Activated naive CD4-positive, alpha-beta T cell treated with anti-CD3 and anti-CD28 coated beads, Interleukin-2, amount 10 ng/mL, durations not matched to agents 7 days and 5 days (primary cell): ENCODE measurements around the gene MGME1.

ENCODE experiments used
- CTCF ChIA-PET: fragments of 350-600 bp; sonication (Branson Sonifier 250); formaldehyde crosslinking; loops from one replicate; lab custom pipeline; 2021; ENCODE audit warnings: antibody characterized with exemption; lab: Charles Lee
- DNase-seq: peaks from one replicate; pipeline ENCODE4 v3.0.0-alpha.2; 2020
- H3K27ac Mint-ChIP-seq: one replicate; pipeline ENCODE4 v1.8.0; 2021; ENCODE audit warnings: mild to moderate bottlenecking, moderate library complexity, mixed read lengths
- H3K27me3 Mint-ChIP-seq: one replicate; pipeline ENCODE4 v1.8.0; 2021; ENCODE audit warnings: mild to moderate bottlenecking, mixed read lengths
- H3K36me3 Mint-ChIP-seq: one replicate; pipeline ENCODE4 v1.8.0; 2021; ENCODE audit warnings: mixed read lengths
- H3K4me1 Mint-ChIP-seq: one replicate; pipeline ENCODE4 v1.8.0; 2021; ENCODE audit warnings: mixed read lengths
- H3K4me3 Mint-ChIP-seq: one replicate; pipeline ENCODE4 v1.8.0; 2021; ENCODE audit warnings: mild to moderate bottlenecking, moderate library complexity, mixed read lengths
- H3K9me3 Mint-ChIP-seq: one replicate; pipeline ENCODE4 v1.8.0; 2021; ENCODE audit warnings: mixed read lengths

MGME1 gene

DNA sequence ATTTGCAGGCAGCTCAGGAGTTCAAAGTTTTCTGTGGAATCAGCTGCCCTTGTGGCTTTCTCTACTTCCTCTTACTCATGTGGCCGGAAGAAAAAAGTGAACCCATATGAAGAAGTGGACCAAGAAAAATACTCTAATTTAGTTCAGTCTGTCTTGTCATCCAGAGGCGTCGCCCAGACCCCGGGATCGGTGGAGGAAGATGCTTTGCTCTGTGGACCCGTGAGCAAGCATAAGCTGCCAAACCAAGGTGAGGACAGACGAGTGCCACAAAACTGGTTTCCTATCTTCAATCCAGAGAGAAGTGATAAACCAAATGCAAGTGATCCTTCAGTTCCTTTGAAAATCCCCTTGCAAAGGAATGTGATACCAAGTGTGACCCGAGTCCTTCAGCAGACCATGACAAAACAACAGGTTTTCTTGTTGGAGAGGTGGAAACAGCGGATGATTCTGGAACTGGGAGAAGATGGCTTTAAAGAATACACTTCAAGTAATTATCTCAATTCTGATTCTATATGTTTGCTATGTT is 1.1 kb downstream of the MGME1 start:
- CTCF ChIA-PET = interaction anchor here (1.6 to 2.9 kb wide), 2 partner anchors 11 to 23 kb away, joined by 6 to 8 read pairs; no protein-coding TSS in a partner anchor
- DNase-seq = peak; percentile 51
- peaks cover 5% of the 10 kb centered on the region for H3K27me3 Mint-ChIP-seq
- peaks cover 64% of the 10 kb centered on the region for H3K36me3 Mint-ChIP-seq
- H3K27ac Mint-ChIP-seq = peak overlapping the region; percentile 100
- no peaks in the 10 kb centered on the region for H3K9me3 Mint-ChIP-seq
- H3K4me1 Mint-ChIP-seq = peaks cover 53% of the 10 kb centered on the region
- H3K4me3 Mint-ChIP-seq = peak overlapping the region; percentile 100

GRCh38 chr20:17971300-17972013 is 2.6 kb downstream of the MGME1 start:
- Mint-ChIP-seq H3K4me3 (peak overlapping the region; percentile 100), H3K27me3 (peaks cover 5% of the 10 kb centered on the region), H3K27ac (peak overlapping the region; percentile 75), H3K36me3 (peaks cover 63% of the 10 kb centered on the region), H3K9me3 (no peaks in the 10 kb centered on the region), H3K4me1 (peaks cover 54% of the 10 kb centered on the region)
- no peak for DNase-seq
- CTCF ChIA-PET = interaction anchor here (0.6 to 2.9 kb wide), 3 partner anchors 12 to 23 kb away, joined by 4 to 8 read pairs (median 6); no protein-coding TSS in a partner anchor

GRCh38 chr20:17972121-17972520 is 3.3 kb downstream of the MGME1 start:
- CTCF ChIA-PET = interaction anchor here (2.9 kb wide), 1 partner anchor 13 kb away, joined by 8 read pairs; no protein-coding TSS in a partner anchor
- peaks cover 5% of the 10 kb centered on the region for H3K27me3 Mint-ChIP-seq
- peaks cover 62% of the 10 kb centered on the region for H3K36me3 Mint-ChIP-seq
- no peaks in the 10 kb centered on the region for H3K9me3 Mint-ChIP-seq
- peak overlapping the region; percentile 100 for H3K4me3 Mint-ChIP-seq
- peak overlapping the region; percentile 75 for H3K27ac Mint-ChIP-seq
- H3K4me1 Mint-ChIP-seq = peaks cover 54% of the 10 kb centered on the region
- no peak for DNase-seq

DNA sequence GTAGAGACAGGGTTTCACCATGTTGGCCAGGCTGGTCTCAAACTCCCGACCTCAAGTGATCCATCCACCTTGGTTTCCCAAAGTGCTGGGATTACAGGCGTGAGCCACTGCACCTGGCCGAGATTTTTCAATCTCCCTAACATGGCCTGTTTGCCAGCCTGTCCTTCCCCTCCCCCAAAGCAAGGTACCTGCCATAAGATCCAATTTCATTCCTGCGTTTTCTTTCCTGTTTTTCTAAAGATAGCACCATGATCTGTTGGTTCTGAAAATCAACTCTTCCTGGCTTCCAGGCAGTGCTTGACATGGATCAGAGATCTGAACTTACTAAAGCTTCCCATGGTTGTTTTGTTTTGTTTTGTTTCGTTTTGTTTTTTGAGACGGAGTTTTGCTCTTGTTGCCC is 7.5 kb downstream of the MGME1 start:
- Mint-ChIP-seq H3K27me3 (no peaks in the 10 kb centered on the region), H3K27ac (no peak overlapping the region), H3K4me3 (no peak overlapping the region), H3K36me3 (peaks cover 55% of the 10 kb centered on the region), H3K4me1 (peaks cover 43% of the 10 kb centered on the region), H3K9me3 (no peaks in the 10 kb centered on the region)
- no peak for DNase-seq
- CTCF ChIA-PET = no interaction called here

DNA sequence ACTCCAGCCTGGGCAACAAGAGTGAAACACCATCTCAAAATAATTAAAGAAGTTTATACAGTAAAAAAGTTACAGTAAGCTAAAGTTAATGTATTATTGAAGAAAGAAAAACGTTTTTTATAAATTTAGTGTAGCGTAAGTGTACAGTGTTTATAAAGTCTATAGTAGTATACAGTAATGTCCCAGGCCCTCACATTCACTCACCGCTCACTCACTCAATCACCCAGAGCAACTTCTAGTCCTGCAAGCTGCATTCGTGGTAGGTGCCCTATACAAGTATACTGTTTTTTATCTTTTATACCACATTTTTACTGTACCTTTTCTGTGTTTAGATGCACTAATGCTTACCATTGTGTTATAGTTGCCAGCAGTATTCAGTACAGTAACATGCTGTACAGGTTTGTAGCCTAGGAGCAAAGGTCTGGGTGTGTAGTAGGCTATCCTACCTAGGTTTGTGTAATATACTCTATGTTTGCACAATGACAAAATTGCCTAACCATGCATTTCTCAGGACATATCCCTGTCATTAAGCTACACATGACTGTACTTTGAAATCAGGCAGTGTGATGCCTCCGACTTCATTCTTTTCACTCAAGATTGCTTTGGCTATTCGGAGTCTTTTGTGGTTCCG is 16.7 kb downstream of the MGME1 start:
- no peaks in the 10 kb centered on the region for H3K27me3 Mint-ChIP-seq
- H3K4me3 Mint-ChIP-seq = no peak overlapping the region
- no peaks in the 10 kb centered on the region for H3K9me3 Mint-ChIP-seq
- CTCF ChIA-PET = no interaction called here
- no peak overlapping the region for H3K27ac Mint-ChIP-seq
- peaks cover 23% of the 10 kb centered on the region for H3K4me1 Mint-ChIP-seq
- no peak for DNase-seq
- peaks cover 41% of the 10 kb centered on the region for H3K36me3 Mint-ChIP-seq

DNA sequence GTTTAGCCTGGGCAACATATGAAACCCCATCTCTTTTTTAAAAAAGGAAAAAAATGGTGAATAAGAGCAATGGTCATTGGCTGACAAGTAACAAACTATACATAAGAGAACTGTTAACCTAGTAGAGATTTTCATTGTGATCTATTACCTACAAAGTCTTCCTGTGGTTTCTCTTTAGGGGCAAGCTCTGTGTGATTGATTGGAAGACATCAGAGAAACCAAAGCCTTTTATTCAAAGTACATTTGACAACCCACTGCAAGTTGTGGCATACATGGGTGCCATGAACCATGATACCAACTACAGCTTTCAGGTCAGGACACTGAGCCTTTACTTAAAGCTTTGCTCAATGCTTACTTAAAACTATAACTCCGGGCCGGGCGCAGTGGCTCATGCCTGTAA is 19.2 kb downstream of the MGME1 start:
- peaks cover 39% of the 10 kb centered on the region for H3K4me1 Mint-ChIP-seq
- peak overlapping the region; percentile 84 for H3K27ac Mint-ChIP-seq
- H3K27me3 Mint-ChIP-seq = no peaks in the 10 kb centered on the region
- CTCF ChIA-PET = no interaction called here
- no peaks in the 10 kb centered on the region for H3K9me3 Mint-ChIP-seq
- H3K4me3 Mint-ChIP-seq = no peak overlapping the region
- DNase-seq = no peak
- peaks cover 41% of the 10 kb centered on the region for H3K36me3 Mint-ChIP-seq

- CTCF ChIA-PET = interaction anchor here (0.9 kb wide), 1 partner anchor 37 kb away, joined by 3 read pairs; no protein-coding TSS in a partner anchor
- Mint-ChIP-seq H3K27ac (no peak overlapping the region), H3K27me3 (no peaks in the 10 kb centered on the region), H3K4me3 (no peak overlapping the region), H3K4me1 (peaks cover 46% of the 10 kb centered on the region), H3K9me3 (no peaks in the 10 kb centered on the region), H3K36me3 (peaks cover 32% of the 10 kb centered on the region)
- DNase-seq = no peak
These were observed 21.6 kb downstream of the MGME1 start for GRCh38 chr20:17990278-17990972.

- Mint-ChIP-seq H3K27me3 (peaks cover 1% of the 10 kb centered on the region), H3K36me3 (peaks cover 28% of the 10 kb centered on the region), H3K27ac (peak overlapping the region; percentile 88), H3K9me3 (no peaks in the 10 kb centered on the region), H3K4me3 (peak overlapping the region; percentile 39), H3K4me1 (peaks cover 54% of the 10 kb centered on the region)
- CTCF ChIA-PET = interaction anchor here (1.6 to 2.7 kb wide), 2 partner anchors 21 to 25 kb away, joined by 6 to 7 read pairs; no protein-coding TSS in a partner anchor
- peak; percentile 28 for DNase-seq
These were observed 23.4 kb downstream of the MGME1 start for GRCh38 chr20:17992224-17992637.

DNA sequence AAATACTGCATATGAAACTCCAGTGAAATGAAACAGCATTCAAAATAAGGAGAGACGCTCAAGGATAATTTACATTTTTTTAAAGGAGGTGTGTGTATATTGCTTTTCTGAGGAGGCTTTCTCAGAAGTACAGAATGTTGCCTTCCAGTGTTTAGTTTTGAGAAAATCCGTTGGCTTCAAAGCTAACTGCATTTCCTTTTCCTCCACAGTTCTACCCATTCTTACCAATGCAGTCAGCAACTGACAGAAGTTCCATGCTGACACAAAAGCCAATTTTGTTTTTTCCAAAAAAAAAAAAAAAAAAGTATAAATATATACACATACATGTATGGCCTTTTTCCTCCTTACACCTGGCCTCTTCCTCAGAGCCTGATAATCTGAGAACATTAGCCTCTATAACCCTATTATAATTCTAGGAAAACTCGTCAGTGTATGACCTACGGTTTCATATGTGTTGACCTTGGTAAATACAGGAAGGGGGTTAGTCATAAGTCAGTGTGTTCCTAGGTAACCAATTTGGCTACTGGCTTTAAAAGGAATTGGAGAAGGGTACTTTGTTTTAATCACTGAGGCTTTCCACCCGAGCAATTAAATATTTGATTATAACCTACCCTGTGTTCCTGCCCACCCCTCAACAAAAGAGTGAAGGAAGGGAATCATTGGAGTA is 24.2 kb downstream of the MGME1 start:
- no peaks in the 10 kb centered on the region for H3K9me3 Mint-ChIP-seq
- peaks cover 22% of the 10 kb centered on the region for H3K36me3 Mint-ChIP-seq
- peaks cover 53% of the 10 kb centered on the region for H3K4me1 Mint-ChIP-seq
- CTCF ChIA-PET = interaction anchor here (1.1 to 2.7 kb wide), 4 partner anchors 22 to 489 kb away, joined by 3 to 7 read pairs (median 6); no protein-coding TSS in a partner anchor
- H3K27me3 Mint-ChIP-seq = peaks cover 9% of the 10 kb centered on the region
- no peak for DNase-seq
- peak overlapping the region; percentile 39 for H3K4me3 Mint-ChIP-seq
- peak overlapping the region; percentile 88 for H3K27ac Mint-ChIP-seq

GRCh38 chr20:17993546-17993945 is 24.7 kb downstream of the MGME1 start:
- no peaks in the 10 kb centered on the region for H3K9me3 Mint-ChIP-seq
- H3K36me3 Mint-ChIP-seq = peaks cover 17% of the 10 kb centered on the region
- H3K27ac Mint-ChIP-seq = peak overlapping the region; percentile 88
- H3K4me3 Mint-ChIP-seq = no peak overlapping the region
- no peak for DNase-seq
- CTCF ChIA-PET = interaction anchor here (0.7 to 2.7 kb wide), 6 partner anchors 23 to 490 kb away, joined by 3 to 8 read pairs (median 6); no protein-coding TSS in a partner anchor
- H3K4me1 Mint-ChIP-seq = peaks cover 48% of the 10 kb centered on the region
- H3K27me3 Mint-ChIP-seq = peaks cover 14% of the 10 kb centered on the region

DNA sequence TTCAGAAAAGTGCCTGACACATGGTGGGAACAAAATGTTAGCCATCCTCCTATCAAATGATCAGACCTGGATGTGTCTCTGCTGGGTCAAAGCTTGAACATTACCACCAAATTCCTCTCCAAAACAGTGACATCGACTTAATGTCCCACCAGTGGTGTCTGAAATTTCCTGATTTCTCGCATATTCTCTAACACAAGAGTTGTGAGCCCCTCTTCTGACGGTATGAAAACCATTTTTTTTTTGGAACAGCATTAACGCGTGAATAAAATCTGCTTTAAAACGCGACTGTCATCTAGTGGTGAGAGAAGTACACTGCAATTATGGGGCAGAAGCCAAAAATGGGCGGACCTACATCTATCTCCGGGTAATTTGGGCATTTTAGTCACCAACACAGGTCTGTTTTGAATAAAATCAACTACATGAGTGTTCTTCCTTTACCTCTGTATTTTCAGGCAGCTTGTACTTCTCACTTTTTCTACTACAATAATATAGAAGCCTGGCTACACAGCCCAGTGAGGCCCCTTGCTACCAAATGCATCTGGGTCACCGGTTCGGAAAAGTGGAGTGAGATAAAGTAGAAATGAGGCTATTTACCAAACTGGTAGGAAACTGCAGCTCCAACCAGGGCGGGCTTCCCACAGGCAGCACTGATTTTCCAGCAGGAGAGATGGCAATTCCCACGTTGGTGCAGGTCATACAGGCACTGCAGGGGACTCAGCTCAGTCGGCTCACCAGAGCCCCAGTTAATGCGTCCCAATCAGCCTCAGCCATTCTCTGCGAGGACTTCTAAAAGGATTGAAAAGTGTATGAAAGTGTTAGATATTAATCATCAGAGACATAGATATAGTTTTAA is 27.4 kb downstream of the MGME1 start:
- H3K4me3 Mint-ChIP-seq = no peak overlapping the region
- peak; percentile 57 for DNase-seq
- no peak overlapping the region for H3K27ac Mint-ChIP-seq
- peaks cover 2% of the 10 kb centered on the region for H3K36me3 Mint-ChIP-seq
- CTCF ChIA-PET = interaction anchor here (0.7 to 3.8 kb wide), 23 partner anchors 14 to 491 kb away, joined by 3 to 16 read pairs (median 5); partner anchors contain the start of gene RRBP1
- peaks cover 41% of the 10 kb centered on the region for H3K4me1 Mint-ChIP-seq
- peaks cover 18% of the 10 kb centered on the region for H3K27me3 Mint-ChIP-seq
- H3K9me3 Mint-ChIP-seq = no peaks in the 10 kb centered on the region

GRCh38 chr20:17998446-17998845 is 29.6 kb downstream of the MGME1 start:
- CTCF ChIA-PET = interaction anchor here (0.9 to 2.0 kb wide), 3 partner anchors 20 to 318 kb away, joined by 3 to 5 read pairs (median 3); no protein-coding TSS in a partner anchor
- H3K27me3 Mint-ChIP-seq = peaks cover 22% of the 10 kb centered on the region

More at GRCh38 chr20:17998446-17998845, 29.6 kb downstream of the MGME1 start:
- Mint-ChIP-seq H3K4me1 (peaks cover 25% of the 10 kb centered on the region), H3K9me3 (no peaks in the 10 kb centered on the region), H3K36me3 (no peaks in the 10 kb centered on the region), H3K27ac (no peak overlapping the region), H3K4me3 (no peak overlapping the region)
- DNase-seq = no peak
